ELR (cell line): ENCODE measurements around the gene DAW1.
"Not testable (repeated sequence)": the region's sequence is repeated elsewhere in the genome, so short reads cannot be mapped to it uniquely, and the experiment has no call there.

Experiments
- DNase-seq: peaks from one replicate; pipeline ENCODE4 v3.0.0-alpha.2; 2015; ENCODE audit warnings: low read depth

Gene DAW1, protein sequence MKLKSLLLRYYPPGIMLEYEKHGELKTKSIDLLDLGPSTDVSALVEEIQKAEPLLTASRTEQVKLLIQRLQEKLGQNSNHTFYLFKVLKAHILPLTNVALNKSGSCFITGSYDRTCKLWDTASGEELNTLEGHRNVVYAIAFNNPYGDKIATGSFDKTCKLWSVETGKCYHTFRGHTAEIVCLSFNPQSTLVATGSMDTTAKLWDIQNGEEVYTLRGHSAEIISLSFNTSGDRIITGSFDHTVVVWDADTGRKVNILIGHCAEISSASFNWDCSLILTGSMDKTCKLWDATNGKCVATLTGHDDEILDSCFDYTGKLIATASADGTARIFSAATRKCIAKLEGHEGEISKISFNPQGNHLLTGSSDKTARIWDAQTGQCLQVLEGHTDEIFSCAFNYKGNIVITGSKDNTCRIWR

DNA sequence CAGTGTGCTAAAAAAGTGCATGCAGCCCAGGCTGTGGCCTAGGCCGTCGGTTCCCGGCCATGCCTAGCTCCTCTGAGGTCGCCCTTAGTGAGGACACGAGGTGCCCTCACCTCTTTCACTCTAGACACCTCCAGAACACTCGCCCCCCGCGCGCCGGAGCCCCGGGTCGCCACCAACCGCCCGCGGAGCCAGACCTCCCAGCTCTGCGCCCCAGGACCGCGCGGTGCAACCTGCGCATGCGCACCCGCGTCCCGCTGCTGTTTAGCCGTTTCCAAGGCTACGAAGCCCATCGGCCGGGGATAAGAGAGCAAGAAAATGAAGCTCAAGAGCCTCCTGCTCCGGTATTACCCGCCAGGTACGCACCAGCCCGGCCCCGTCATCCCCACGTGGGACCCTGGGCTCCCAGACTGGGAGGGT is at the start of gene DAW1:
Gene DAW1 (plus strand): TSS at position 257 of the 417 bp plus-strand sequence. CDS start 59 bp downstream, at position 316.
- DNase-seq: peak; percentile 81

- no peak for DNase-seq
These were observed 48.9 kb upstream of the DAW1 start for GRCh38 chr2:227822416-227823003.

- no peak for DNase-seq
These were observed 47.5 kb upstream of the DAW1 start for GRCh38 chr2:227823922-227824321.

GRCh38 chr2:227824711-227825110 is 46.7 kb upstream of the DAW1 start:
- DNase-seq: no peak

DNA sequence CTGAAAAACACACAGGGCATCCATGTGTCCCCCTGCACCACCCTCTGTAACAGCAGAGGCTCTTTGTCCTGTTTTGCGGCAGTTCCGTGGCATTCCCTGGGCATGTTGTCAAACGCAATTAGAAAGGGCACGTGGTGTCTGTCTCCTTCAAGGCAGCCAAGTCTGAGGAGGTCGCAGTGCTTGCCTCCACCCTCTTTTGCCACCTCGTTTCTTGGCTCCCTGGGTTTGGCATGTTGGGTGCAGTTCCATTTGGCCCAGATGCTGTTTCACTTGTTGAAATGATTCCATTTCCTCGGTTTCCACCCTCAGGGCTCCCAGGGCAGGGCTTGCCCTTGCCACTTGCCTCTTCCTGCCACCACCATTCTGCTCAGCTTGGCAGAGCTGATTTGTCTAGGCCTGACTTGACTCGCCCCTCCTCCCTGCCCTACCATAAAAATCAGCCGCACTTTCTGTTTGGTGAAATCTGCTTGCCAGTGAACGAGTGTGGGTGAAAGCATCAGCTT is 45.4 kb upstream of the DAW1 start:
- no peak for DNase-seq

GRCh38 chr2:227826563-227826962 is 44.9 kb upstream of the DAW1 start:
- DNase-seq: no peak

DNA sequence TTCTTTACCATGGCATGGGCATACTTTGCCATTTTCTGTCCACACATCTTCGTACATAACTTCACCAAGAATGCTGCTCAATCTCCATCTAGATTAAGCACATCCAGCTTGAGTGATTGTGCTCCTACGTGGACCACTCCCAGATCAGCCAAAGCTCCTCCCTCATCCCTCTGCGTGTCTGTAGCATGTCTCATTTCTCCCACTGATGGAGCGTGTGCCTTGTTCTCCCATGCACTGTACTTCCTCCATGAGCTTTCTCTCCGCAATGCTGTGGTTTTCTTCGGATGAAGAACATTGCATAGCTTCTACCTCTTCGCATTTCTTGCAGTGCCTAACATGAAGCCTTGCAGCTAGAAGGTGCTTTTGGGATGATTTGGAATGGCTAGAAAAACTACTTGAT is 44.3 kb upstream of the DAW1 start:
- no peak for DNase-seq

GRCh38 chr2:227828477-227828912 is 42.9 kb upstream of the DAW1 start:
- DNase-seq: no peak

DNA sequence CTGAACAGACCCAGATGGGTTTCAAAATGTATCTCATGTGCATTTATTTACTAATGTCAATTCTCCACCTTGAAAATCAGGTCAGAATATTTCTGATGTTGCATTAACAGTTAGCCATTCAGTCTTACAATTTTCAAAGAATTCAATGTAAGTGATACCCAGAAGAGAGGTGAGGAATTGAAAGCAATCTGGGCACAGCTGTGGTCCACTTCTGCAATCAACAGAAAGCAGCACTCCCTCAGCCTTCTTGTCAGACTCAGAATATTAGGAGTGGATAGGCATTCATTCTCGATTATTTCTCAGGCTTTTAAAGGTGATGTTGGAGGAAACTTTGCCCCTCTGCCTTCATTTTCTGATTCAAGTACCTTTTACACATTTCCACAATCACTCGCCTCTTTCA is 42.1 kb upstream of the DAW1 start:
- no peak for DNase-seq

- peak; percentile 74 for DNase-seq
These were observed 37.0 kb upstream of the DAW1 start for GRCh38 chr2:227834423-227834822.

DNA sequence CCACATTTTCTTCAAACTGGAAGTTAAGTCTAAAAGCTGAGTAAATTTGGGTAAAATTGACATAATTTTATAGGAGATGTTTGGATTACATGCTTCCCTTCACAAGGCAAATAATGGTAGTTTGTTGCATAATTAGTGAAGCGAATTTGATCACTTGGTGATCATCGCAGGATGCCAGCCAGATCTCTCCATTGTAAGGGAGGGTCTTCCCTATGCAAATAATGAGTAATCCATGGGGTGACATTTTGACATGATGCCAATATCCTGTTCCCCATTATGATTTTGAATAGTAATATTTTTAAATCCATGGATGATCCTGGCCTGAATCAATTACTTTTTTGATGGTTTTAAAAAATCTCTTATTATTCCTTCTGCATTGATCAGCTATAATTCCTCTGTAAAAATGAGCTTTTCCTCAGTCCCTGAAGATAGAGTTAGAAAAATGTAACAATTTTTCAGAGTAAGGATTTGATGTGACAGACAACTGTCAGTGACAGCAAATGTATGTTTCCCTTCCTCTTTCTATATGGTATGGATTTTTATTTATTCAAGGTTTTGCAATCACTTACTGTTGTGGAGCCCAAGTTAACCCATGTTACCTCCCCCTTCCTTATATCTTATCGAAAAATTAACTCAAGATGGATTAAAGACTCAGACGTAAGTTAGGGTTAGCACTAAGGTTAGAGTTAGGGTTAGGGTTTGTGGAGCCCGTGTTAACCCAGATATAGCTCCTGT is 36.3 kb upstream of the DAW1 start:
- no peak for DNase-seq

- DNase-seq: not testable (repeated sequence)
These were observed 31.9 kb upstream of the DAW1 start for GRCh38 chr2:227839339-227840129.

DNA sequence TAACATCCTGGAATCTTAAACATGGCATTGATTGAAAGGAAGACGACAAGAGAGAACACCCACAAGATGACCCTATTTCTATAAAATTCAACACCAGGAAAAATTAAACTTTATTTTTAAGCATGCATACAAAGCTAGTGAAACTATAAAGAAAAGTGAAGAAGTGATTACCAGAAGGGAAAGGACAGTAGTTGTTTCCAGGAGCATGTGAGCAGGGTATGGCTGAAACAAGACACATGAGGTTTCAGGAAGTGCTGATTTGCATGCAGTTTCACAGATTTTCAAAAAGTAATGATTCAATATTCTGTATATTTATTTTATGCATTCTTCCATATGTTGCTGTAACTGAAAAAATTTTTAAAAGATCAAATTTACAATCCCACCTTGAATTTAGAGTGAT is 24.6 kb upstream of the DAW1 start:
- DNase-seq: no peak

DNA sequence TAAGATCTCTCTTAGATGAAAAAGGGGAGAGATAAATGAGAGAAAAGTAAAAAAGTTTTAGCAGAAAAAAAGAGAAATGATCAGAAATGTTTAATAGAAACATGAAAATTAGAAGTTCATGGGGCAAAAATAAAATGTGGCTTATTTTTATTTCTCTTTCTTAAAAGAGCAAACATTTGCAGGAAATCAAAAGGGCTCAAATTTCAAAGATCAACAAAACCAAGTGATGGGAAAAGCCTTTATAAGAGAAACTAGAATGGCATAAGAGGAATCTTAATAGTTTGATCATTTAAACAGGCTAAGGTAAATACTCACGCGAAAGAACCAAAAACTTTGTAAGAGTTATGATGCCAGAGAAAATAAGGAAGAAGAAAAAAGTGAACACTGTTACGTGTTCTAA is 23.3 kb upstream of the DAW1 start:
- DNase-seq: no peak

GRCh38 chr2:227848586-227848985 is 22.8 kb upstream of the DAW1 start:
- no peak for DNase-seq

DNA sequence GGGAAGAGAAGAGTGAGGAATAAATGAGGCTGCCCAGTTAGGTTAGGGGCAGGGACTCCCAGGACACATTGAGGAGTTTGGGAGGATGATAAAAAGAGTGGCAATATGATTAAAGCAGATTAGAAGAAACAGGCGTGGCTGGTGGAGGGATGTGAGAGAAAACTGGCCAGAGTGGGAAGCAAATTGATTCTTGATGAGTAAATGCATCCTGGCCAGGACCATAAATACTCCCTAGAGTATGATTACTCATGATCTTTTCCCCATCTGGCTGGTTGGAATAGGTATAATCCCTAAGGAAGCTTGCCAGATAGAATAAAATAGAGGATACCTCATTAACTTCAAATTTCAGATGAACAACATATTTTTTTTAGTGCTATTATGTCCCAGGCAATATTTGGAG is 21.5 kb upstream of the DAW1 start:
- peak; percentile 71 for DNase-seq

GRCh38 chr2:227853204-227853629 is 18.2 kb upstream of the DAW1 start:
- no peak for DNase-seq

DNA sequence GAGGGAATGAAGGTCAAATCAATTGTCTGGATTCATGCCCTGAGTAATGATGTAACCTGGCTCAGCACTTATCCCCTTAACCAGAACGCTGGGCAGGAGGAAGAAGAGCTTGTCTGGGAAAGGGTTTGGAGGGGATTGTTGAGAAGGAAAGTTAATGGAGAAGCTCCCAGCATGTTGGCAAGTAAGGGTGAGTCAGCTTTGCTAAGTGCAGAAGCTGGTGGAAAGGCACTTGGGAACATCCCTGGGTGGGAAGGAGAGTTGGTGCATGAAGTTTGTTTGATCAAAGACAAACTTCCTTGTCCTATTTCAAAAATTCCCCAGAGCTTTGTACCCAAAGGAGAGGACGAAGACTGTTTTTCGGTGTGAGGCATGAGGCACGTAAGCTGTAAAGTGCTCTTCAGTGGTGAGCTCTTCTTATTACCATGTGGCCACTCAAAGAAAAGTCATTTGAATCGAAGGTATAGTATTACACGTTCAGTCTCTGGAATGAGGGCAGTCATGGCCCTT is 17.6 kb upstream of the DAW1 start:
- peak; percentile 15 for DNase-seq

DNA sequence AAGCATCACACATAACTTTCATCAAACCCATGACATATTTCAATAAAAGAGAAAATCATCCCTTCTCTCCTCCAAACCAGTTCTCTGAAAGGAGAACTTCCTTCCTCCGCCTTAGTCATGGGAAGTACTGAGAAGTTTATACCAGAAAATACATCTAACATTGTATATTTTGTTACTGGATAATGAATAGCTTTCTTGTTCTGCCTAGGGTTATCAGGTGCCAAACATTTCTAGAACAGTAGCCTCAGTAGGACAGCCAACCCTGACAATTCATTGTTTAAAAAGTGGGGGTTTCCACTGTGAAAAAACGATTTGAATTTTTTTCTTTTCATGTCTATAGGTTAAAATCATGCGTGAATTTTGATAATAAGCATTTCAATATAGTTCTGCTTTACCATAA is 16.0 kb upstream of the DAW1 start:
- DNase-seq: no peak

- DNase-seq: no peak
These were observed 14.7 kb upstream of the DAW1 start for GRCh38 chr2:227856697-227857096.

GRCh38 chr2:227860221-227860641 is 11.2 kb upstream of the DAW1 start:
- DNase-seq: no peak

DNA sequence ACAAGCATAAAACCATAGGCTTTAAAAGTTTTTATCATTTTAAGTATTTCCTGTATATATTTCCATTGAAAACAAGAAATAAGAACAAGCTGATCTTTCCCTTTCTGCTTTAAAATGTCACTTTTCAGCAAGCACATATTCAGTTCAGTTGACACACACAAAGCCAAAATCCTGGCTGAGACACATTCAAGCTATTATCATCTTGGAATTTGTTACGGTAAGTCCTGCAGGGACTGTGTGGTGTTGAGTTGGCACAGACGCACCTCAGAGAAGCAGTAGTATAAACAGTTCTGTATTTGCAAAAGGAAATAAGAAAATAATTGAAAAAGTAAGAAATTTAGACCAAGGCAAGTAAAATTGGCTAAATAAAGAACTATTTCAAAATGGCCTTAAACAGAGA is 10.4 kb upstream of the DAW1 start:
- no peak for DNase-seq
